HL-60 (cell line): Measurements from ENCODE around the gene ZNF740.

Source experiments
- GABPA ChIP-seq: IDR thresholded peaks from 2 replicates; pipeline ENCODE4 v1.6.1; 2012; ENCODE audit warnings: low read depth
- POLR2AphosphoS5 ChIP-seq: IDR thresholded peaks from 2 replicates; pipeline ENCODE4 v1.6.1; 2012; ENCODE audit warnings: low read depth
- TF ChIP-seq, protein P1 (sequence below): IDR thresholded peaks from one replicate; pipeline ENCODE4 v1.5.1; 2011; ENCODE audit warnings: low read length, control low read depth, inconsistent platforms; ENCODE audit not compliant: insufficient read depth
- TF ChIP-seq, protein P2 (sequence below): IDR thresholded peaks from 2 replicates; pipeline ENCODE4 v1.6.1; 2012; ENCODE audit warnings: low read depth; ENCODE audit not compliant: insufficient replicate concordance

DNA sequence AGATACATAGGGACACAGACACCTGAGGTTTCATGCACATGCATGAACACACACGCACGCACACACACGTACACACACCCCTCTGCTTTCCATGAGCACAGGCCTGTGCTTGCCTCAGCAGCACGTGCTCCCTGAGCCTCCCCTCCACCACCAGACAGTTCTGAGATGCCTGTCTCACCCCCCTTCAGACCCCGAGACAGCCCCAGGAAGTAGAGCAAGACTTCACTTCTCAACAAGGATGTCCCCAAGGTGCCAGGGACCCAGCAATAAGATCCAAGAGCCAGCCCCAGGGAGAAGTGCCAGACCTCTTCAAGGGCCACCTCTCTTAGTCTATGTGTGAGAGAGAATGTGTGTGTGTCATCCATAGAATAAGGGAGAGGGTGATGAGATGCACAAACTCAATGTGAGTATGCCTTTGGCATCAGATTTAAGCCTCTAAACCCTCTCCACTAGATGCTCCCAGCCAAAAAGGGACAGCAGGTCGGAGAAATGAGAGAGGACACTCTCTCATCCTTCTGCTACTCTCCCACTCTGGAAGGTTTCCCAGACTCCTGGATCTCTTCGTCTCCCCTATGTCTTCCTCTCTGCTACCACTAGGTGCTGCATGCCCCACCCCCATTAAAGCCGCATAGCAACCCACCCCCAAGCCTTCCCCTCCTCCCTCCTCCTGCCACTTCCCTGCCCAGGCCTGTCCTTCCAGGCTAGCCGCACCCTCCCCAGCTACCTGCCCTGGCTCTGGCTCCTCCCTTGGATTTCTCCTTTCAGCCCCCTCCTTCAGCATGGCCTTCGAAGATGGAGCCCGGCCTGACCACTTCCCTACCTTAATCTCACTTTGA lies 43.8 kb downstream of the ZNF740 start:
- TF ChIP-seq, protein P1, sequence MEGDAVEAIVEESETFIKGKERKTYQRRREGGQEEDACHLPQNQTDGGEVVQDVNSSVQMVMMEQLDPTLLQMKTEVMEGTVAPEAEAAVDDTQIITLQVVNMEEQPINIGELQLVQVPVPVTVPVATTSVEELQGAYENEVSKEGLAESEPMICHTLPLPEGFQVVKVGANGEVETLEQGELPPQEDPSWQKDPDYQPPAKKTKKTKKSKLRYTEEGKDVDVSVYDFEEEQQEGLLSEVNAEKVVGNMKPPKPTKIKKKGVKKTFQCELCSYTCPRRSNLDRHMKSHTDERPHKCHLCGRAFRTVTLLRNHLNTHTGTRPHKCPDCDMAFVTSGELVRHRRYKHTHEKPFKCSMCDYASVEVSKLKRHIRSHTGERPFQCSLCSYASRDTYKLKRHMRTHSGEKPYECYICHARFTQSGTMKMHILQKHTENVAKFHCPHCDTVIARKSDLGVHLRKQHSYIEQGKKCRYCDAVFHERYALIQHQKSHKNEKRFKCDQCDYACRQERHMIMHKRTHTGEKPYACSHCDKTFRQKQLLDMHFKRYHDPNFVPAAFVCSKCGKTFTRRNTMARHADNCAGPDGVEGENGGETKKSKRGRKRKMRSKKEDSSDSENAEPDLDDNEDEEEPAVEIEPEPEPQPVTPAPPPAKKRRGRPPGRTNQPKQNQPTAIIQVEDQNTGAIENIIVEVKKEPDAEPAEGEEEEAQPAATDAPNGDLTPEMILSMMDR: no peak
- no peak for TF ChIP-seq POLR2AphosphoS5
- no peak for TF ChIP-seq GABPA
- TF ChIP-seq, protein P2, sequence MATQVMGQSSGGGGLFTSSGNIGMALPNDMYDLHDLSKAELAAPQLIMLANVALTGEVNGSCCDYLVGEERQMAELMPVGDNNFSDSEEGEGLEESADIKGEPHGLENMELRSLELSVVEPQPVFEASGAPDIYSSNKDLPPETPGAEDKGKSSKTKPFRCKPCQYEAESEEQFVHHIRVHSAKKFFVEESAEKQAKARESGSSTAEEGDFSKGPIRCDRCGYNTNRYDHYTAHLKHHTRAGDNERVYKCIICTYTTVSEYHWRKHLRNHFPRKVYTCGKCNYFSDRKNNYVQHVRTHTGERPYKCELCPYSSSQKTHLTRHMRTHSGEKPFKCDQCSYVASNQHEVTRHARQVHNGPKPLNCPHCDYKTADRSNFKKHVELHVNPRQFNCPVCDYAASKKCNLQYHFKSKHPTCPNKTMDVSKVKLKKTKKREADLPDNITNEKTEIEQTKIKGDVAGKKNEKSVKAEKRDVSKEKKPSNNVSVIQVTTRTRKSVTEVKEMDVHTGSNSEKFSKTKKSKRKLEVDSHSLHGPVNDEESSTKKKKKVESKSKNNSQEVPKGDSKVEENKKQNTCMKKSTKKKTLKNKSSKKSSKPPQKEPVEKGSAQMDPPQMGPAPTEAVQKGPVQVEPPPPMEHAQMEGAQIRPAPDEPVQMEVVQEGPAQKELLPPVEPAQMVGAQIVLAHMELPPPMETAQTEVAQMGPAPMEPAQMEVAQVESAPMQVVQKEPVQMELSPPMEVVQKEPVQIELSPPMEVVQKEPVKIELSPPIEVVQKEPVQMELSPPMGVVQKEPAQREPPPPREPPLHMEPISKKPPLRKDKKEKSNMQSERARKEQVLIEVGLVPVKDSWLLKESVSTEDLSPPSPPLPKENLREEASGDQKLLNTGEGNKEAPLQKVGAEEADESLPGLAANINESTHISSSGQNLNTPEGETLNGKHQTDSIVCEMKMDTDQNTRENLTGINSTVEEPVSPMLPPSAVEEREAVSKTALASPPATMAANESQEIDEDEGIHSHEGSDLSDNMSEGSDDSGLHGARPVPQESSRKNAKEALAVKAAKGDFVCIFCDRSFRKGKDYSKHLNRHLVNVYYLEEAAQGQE: no peak
